Endothelial cell of umbilical vein (primary cell): ENCODE measurements around the gene GRM2. TPM values are rescaled to one million over a fixed set of nuclear protein-coding genes. Genes with fewer than 3 reads are reported as not detected.

Source experiments
- BruUV-seq: library from RNA; stranded (reverse); fragments of 400-500 nt; replicated peaks from 2 replicates; lab custom pipeline; 2021; lab: Mats Ljungman, UMichigan
- CTCF ChIA-PET: fragments of 300-600, 350-600 bp; sonication (Branson Sonifier 250); formaldehyde crosslinking; loops from one replicate; lab custom pipeline; 2021; ENCODE audit warnings: antibody characterized with exemption, inconsistent platforms; lab: Charles Lee
- POLR2A ChIA-PET: fragments of 300-600, 350-600 bp; sonication (Branson Sonifier 250); formaldehyde crosslinking; loops from one replicate; lab custom pipeline; 2021; ENCODE audit warnings: antibody characterized with exemption, inconsistent platforms; lab: Charles Lee
- DNase-seq: peaks from one replicate; pipeline ENCODE4 v3.0.0-alpha.2; 2011; ENCODE audit warnings: low read depth, low spot score
- FAIRE-seq: peaks from 2 replicates; lab custom pipeline; 2011; peaks lifted over from hg19 to GRCh38; lab: Jason Lieb, UNC
- H2AFZ ChIP-seq: 2 replicates; pipeline ENCODE4 v1.6.0; 2012; ENCODE audit warnings: low read depth, low read length, control low read depth, inconsistent platforms
- H3K27ac ChIP-seq: 2 replicates; pipeline ENCODE4 v1.5.1; 2011; ENCODE audit warnings: low read depth, mild to moderate bottlenecking, control low read depth, low read length, moderate library complexity; ENCODE audit not compliant: insufficient read depth
- H3K27me3 ChIP-seq, 2 experiments: 2 replicates each; pipeline versions ENCODE4 v1.6.0 to v1.6.1; 2011; ENCODE audit warnings: low read length in 2 of 2, mixed read lengths in 1 of 2; ENCODE audit not compliant: control insufficient read depth in 2 of 2, insufficient read depth in 2 of 2
- H3K36me3 ChIP-seq, 2 experiments: 2 replicates in 1 of 2; 3 replicates in 1 of 2; pipeline ENCODE4 v1.5.1; 2011; ENCODE audit warnings: low read length in 2 of 2, mild to moderate bottlenecking in 1 of 2, moderate library complexity in 1 of 2; ENCODE audit not compliant: control insufficient read depth in 2 of 2, insufficient read depth in 2 of 2; ENCODE audit errors: extremely low read depth in 1 of 2
- H3K4me1 ChIP-seq: 3 replicates; pipeline ENCODE4 v1.5.1; 2011; ENCODE audit warnings: mild to moderate bottlenecking, low read length; ENCODE audit not compliant: control insufficient read depth, insufficient read depth; ENCODE audit errors: extremely low read depth
- H3K4me2 ChIP-seq: 2 replicates; pipeline ENCODE4 v1.6.1; 2011; ENCODE audit warnings: low read length, control low read depth, mixed read lengths; ENCODE audit not compliant: insufficient read depth
- H3K4me3 ChIP-seq, 3 experiments: fragments of 200-600 bp in 1 of 3; sonication (generic), shearing (Covaris generic) in 1 of 3; replicated peaks in 1 of 3; 2 replicates each; pipeline ENCODE4 v1.5.1; 2011 to 2016; ENCODE audit warnings: control low read depth in 3 of 3, low read length in 3 of 3, mild to moderate bottlenecking in 2 of 3, inconsistent platforms in 1 of 3, low read depth in 1 of 3, moderate library complexity in 1 of 3; ENCODE audit not compliant: insufficient read depth in 1 of 3
- H3K79me2 ChIP-seq: 2 replicates; pipeline ENCODE4 v1.6.0; 2012; ENCODE audit warnings: low read length, inconsistent platforms; ENCODE audit not compliant: control insufficient read depth, insufficient read depth
- H3K9ac ChIP-seq: replicated peaks from 2 replicates; pipeline ENCODE3; 2011; ENCODE audit warnings: low read length, control low read depth; ENCODE audit not compliant: insufficient read depth; ENCODE audit errors: extremely low read depth
- H3K9me1 ChIP-seq: replicated peaks from 3 replicates; pipeline ENCODE4 v1.6.0; 2011; ENCODE audit warnings: mild to moderate bottlenecking, low read length; ENCODE audit not compliant: control insufficient read depth, insufficient read depth; ENCODE audit errors: extremely low read depth
- H3K9me3 ChIP-seq: replicated peaks from 2 replicates; pipeline ENCODE4 v1.5.1; 2012; ENCODE audit warnings: low read length, inconsistent platforms; ENCODE audit not compliant: control insufficient read depth, insufficient read depth
- H4K20me1 ChIP-seq: replicated peaks from 2 replicates; pipeline ENCODE3; 2011; ENCODE audit warnings: mild to moderate bottlenecking, low read length; ENCODE audit not compliant: control insufficient read depth, insufficient read depth; ENCODE audit errors: extremely low read depth
- FOS ChIP-seq: IDR thresholded peaks from 2 replicates; pipeline ENCODE4 v1.6.1; 2011; ENCODE audit warnings: mild to moderate bottlenecking, low read length, moderate library complexity, borderline replicate concordance; ENCODE audit not compliant: insufficient read depth
- GATA2 ChIP-seq: IDR thresholded peaks from 2 replicates; pipeline ENCODE4 v1.7.0; 2011; ENCODE audit warnings: low read depth, mild to moderate bottlenecking, moderate library complexity, mixed read lengths, low read length; ENCODE audit not compliant: insufficient read length, insufficient read depth
- JUN ChIP-seq: IDR thresholded peaks from 2 replicates; pipeline ENCODE4 v1.6.1; 2011; ENCODE audit warnings: borderline replicate concordance, low read depth; ENCODE audit not compliant: insufficient read length, insufficient read depth
- MYC ChIP-seq: IDR thresholded peaks from one replicate; pipeline ENCODE4 v1.6.1; 2011; ENCODE audit warnings: mild to moderate bottlenecking, low read depth, low read length
- POLR2AphosphoS5 ChIP-seq: IDR thresholded peaks from 2 replicates; pipeline ENCODE4 v1.6.1; 2012; ENCODE audit warnings: low read depth, mild to moderate bottlenecking, control low read depth, low read length, moderate library complexity; ENCODE audit not compliant: insufficient read depth
- dilution Hi-C: fragments of 300-500 bp; cut with MboI; formaldehyde crosslinking; loops from one replicate; pipeline ENCODE4 v1.15.0; 2019; ENCODE audit warnings: low sequenced_read_pairs; ENCODE audit not compliant: extremely low pct_ligation_motif_present
- intact Hi-C: fragments of 100-400 bp; cut with micrococcal nuclease; formaldehyde crosslinking; loops from one replicate; pipeline ENCODE4 v1.10.0; 2022
- polyA plus RNA-seq, 4 experiments: library from polyadenylated mRNA; depleted of rRNA in 3 of 4; stranded (reverse) in 3 of 4; unstranded in 1 of 4; fragments of >200 nt; gene quantifications; 2 replicates each; pipeline versions ENCODE4 v1.2.1 to v1.2.3, GENCODE V29; 2011 to 2012; ENCODE audit warnings: missing spikeins in 1 of 4
- total RNA-seq: library from RNA; stranded (reverse); gene quantifications from 2 replicates; pipeline ENCODE4 v1.2.3, GENCODE V29; 2021
- TF ChIP-seq, protein P1 (sequence below): IDR thresholded peaks from 2 replicates; pipeline ENCODE4 v1.6.1; 2011; ENCODE audit not compliant: insufficient read depth, insufficient read length
- TF ChIP-seq, protein P2 (sequence below), 2 donors: IDR thresholded peaks; 1 replicate in 1 of 2; 2 replicates in 1 of 2; pipeline ENCODE4 v1.5.1; 2011; ENCODE audit warnings: low read length in 2 of 2, mild to moderate bottlenecking in 2 of 2, moderate library complexity in 2 of 2, control low read depth in 1 of 2, inconsistent platforms in 1 of 2, low read depth in 1 of 2; ENCODE audit not compliant: insufficient read depth in 1 of 2; ENCODE audit errors: extremely low read depth in 1 of 2

Gene GRM2
- total and polyA plus RNA-seq, 2 donors (not counting 3 experiments of a cell fraction or from before 2014, with no cell fraction given): 0.10 to 0.51 TPM

DNA sequence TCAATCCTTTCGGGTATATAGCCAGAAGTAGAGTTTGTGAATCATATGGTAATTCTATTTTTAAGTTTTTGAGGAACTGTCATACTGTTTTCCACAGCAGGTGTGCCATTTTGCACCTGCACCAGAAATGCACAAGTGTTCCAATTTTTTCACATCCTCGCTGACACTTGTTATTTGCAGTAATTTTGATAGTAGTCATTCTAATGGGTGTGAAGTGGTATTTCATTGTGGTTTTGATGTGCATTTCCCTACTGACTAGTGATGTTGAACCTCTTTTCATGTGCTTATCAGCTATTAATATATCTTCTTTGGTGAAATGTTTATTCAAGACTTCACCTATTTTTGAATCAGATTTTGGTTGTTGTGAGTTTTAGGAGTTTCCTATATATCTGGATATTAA is 29.1 kb downstream of the GRM2 start:
- no peak overlapping the region for H3K4me2 ChIP-seq
- H3K4me1 ChIP-seq: no peaks in the 10 kb centered on the region
- intact Hi-C loops: no loop called here
- BruUV-seq: no TSS peak
- H3K9me3 ChIP-seq: no peaks in the 10 kb centered on the region
- H4K20me1 ChIP-seq: no peaks in the 10 kb centered on the region
- no peak overlapping the region for H3K9ac ChIP-seq
- H3K4me3 ChIP-seq: no peak overlapping the region
- H3K27me3 ChIP-seq: peaks cover 14 to 20% of the 10 kb centered on the region in 2 experiments
- DNase-seq: no peak
- dilution Hi-C loops: no loop called here
- ChIA-PET CTCF (no interaction called here), POLR2A (no interaction called here)
- TF ChIP-seq POLR2AphosphoS5: no peak
- no peak for TF ChIP-seq JUN
- TF ChIP-seq MYC: no peak
- TF ChIP-seq GATA2: no peak
- TF ChIP-seq, protein P1, sequence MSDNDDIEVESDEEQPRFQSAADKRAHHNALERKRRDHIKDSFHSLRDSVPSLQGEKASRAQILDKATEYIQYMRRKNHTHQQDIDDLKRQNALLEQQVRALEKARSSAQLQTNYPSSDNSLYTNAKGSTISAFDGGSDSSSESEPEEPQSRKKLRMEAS: no peak
- TF ChIP-seq, protein P2, sequence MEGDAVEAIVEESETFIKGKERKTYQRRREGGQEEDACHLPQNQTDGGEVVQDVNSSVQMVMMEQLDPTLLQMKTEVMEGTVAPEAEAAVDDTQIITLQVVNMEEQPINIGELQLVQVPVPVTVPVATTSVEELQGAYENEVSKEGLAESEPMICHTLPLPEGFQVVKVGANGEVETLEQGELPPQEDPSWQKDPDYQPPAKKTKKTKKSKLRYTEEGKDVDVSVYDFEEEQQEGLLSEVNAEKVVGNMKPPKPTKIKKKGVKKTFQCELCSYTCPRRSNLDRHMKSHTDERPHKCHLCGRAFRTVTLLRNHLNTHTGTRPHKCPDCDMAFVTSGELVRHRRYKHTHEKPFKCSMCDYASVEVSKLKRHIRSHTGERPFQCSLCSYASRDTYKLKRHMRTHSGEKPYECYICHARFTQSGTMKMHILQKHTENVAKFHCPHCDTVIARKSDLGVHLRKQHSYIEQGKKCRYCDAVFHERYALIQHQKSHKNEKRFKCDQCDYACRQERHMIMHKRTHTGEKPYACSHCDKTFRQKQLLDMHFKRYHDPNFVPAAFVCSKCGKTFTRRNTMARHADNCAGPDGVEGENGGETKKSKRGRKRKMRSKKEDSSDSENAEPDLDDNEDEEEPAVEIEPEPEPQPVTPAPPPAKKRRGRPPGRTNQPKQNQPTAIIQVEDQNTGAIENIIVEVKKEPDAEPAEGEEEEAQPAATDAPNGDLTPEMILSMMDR (IDR thresholded peaks at IDR 0.05; ENCODE audit: extremely low read depth in 1 of 2, insufficient read depth in 1 of 2, low read depth in 1 of 2, low read length in 2 of 2): no peak
- TF ChIP-seq FOS: no peak
- no peak for FAIRE-seq
- no peaks in the 10 kb centered on the region for H3K36me3 ChIP-seq
- no peak overlapping the region for H2AFZ ChIP-seq
- no peaks in the 10 kb centered on the region for H3K79me2 ChIP-seq
- no peaks in the 10 kb centered on the region for H3K9me1 ChIP-seq
- H3K27ac ChIP-seq: no peak overlapping the region
